VCaP (cell line): ENCODE measurements around the gene ZDHHC15.
"Not testable (repeated sequence)": the region's sequence is repeated elsewhere in the genome, so short reads cannot be mapped to it uniquely, and the experiment has no call there.

ENCODE experiments used
- H3K27ac ChIP-seq: fragments of 450-650 bp; 2 replicates; pipeline ENCODE4 v1.5.1; 2017
- TF ChIP-seq, protein P1 (sequence below): fragments of 450-650 bp; conservative IDR thresholded peaks from 2 replicates; pipeline ENCODE4 v1.5.1; 2017; ENCODE audit warnings: mild to moderate bottlenecking, moderate library complexity

The ZDHHC15 gene, protein sequence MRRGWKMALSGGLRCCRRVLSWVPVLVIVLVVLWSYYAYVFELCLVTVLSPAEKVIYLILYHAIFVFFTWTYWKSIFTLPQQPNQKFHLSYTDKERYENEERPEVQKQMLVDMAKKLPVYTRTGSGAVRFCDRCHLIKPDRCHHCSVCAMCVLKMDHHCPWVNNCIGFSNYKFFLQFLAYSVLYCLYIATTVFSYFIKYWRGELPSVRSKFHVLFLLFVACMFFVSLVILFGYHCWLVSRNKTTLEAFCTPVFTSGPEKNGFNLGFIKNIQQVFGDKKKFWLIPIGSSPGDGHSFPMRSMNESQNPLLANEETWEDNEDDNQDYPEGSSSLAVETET

GRCh38 chrX:75522565-75523431 is at the start of gene ZDHHC15:
Gene ZDHHC15 (minus strand): TSS chrX:75523037. CDS start chrX:75523024, 13 bp downstream.
- TF ChIP-seq, protein P1, sequence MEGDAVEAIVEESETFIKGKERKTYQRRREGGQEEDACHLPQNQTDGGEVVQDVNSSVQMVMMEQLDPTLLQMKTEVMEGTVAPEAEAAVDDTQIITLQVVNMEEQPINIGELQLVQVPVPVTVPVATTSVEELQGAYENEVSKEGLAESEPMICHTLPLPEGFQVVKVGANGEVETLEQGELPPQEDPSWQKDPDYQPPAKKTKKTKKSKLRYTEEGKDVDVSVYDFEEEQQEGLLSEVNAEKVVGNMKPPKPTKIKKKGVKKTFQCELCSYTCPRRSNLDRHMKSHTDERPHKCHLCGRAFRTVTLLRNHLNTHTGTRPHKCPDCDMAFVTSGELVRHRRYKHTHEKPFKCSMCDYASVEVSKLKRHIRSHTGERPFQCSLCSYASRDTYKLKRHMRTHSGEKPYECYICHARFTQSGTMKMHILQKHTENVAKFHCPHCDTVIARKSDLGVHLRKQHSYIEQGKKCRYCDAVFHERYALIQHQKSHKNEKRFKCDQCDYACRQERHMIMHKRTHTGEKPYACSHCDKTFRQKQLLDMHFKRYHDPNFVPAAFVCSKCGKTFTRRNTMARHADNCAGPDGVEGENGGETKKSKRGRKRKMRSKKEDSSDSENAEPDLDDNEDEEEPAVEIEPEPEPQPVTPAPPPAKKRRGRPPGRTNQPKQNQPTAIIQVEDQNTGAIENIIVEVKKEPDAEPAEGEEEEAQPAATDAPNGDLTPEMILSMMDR, result no peak
- no peak within 1 kb of the TSS for H3K27ac ChIP-seq

DNA sequence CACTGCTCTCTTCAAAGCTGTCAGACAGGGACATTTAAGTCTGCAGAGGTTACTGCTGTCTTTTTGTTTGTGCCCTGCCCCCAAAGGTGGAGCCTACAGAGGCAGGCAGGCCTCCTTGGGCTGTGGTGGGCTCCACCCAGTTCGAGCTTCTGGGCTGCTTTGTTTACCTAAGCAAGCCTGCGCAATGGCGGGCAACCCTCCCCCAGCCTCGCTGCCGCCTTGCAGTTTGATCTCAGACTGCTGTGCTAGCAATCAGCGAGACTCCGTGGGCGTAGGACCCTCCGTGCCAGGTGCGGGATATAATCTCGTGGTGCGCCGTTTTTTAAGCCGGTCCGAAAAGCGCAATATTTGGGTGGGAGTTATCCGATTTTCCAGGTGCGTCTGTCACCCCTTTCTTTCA is 37.7 kb upstream of the ZDHHC15 start:
- not testable (repeated sequence) for H3K27ac ChIP-seq

DNA sequence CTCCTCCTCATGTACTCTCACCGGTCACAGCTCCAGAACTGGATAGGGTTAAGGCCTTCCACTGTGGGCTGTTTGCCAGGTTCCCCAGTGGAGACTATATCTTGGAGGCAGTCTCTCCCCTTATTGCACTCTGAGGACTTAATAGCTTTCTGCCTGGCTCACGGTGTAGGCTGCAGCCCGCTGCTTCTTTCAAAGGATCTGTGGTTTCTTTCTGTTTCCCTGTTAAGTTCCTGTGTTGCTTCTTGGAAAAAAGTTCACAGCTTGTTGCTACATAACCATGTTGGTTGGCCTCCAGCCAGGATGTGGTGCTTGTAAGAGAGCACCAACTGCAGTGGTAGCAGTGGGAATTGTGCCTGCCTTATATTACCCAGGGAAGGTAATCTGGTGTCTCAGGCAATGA is 24.9 kb upstream of the ZDHHC15 start:
- TF ChIP-seq, protein P1, result no peak
- no peak overlapping the region for H3K27ac ChIP-seq

DNA sequence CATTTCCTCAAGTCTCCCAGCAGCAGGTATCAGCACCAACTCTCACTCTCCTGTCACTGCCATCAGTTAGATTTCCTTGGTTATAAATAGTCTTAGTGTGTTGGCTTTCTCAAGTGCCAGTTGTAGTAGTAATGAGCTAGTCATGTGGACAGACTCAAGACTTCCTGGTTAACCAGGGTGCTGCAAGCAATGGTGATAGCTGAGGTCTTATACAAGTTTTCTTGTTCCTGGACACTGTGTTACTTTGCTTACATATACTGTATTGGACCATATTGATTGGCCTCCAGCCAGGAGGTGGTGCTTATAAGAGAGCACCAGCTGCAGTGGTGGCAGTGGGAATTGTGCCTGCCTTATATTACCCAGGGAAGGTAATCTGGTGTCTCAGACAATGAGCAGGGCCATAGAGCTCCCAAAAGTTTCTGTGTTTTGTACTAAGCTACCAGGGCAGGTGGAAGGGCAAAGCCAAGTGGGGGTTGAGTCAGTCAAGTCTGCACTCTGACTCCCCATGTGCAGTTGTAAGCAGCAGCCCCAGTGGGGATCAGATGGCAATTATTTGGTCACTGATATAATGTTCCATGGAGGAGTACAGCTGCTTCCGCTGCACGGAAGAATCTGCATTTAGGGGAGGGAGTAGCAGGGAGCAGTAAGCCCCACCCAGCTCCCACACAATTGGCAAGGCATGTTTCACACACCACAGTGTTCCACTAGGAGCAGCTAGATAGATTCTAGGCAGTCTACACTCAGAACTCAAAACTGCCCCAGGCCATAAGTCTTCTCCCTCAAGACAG is 24.1 kb upstream of the ZDHHC15 start:
- TF ChIP-seq, protein P1, result no peak
- H3K27ac ChIP-seq, result no peak overlapping the region

GRCh38 chrX:75544786-75545185 is 21.9 kb upstream of the ZDHHC15 start:
- H3K27ac ChIP-seq, result no peak overlapping the region
- TF ChIP-seq, protein P1, result no peak

GRCh38 chrX:75483933-75484332 is 38.9 kb downstream of the ZDHHC15 start:
- TF ChIP-seq, protein P1, result no peak

GRCh38 chrX:75461780-75462179 is 61.1 kb downstream of the ZDHHC15 start:
- H3K27ac ChIP-seq, result not testable (repeated sequence)

More at GRCh38 chrX:75483933-75484332, 38.9 kb downstream of the ZDHHC15 start:
- no peak overlapping the region for H3K27ac ChIP-seq

- TF ChIP-seq, protein P1, result no peak
- H3K27ac ChIP-seq, result no peak overlapping the region
Measured at GRCh38 chrX:75421688-75422230, 101.1 kb downstream of the ZDHHC15 start.

GRCh38 chrX:75407153-75407552 is 115.7 kb downstream of the ZDHHC15 start:
- H3K27ac ChIP-seq, result not testable (repeated sequence)
